Measurements from ENCODE around the gene OASL.

- TF ChIP-seq POLR2AphosphoS5 (IDR thresholded peaks at IDR 0.05) = no peak
- TF ChIP-seq POLR2A (IDR thresholded peaks at IDR 0.05) = no peak
Measured at GRCh38 chr12:121084229-121084628, 45.2 kb upstream of the OASL start.
